SK-N-SH treated with all-trans-retinoic acid at 6 μM for 48 hours (cell line): ENCODE measurements around the gene HMOX1.
A peak's percentile ranks its signal among the peaks of the same experiment; 100 is the strongest.

ENCODE experiments used
- CSDC2 ChIP-seq: fragments of 250-450 bp; sonication (Bioruptor Pico); IDR thresholded peaks from 2 replicates; pipeline ENCODE4 v1.5.0; 2020; ENCODE audit warnings: mild to moderate bottlenecking, moderate library complexity
- ESRRG ChIP-seq: fragments of 250-450 bp; sonication (Bioruptor Pico); IDR thresholded peaks from 2 replicates; pipeline ENCODE4 v1.6.1; 2021; ENCODE audit warnings: mild to moderate bottlenecking
- GLIS3 ChIP-seq: fragments of 250-450 bp; sonication (Bioruptor Pico); IDR thresholded peaks from 2 replicates; pipeline ENCODE4 v1.5.0; 2020; ENCODE audit warnings: mild to moderate bottlenecking, moderate library complexity
- OSR1 ChIP-seq: fragments of 250-450 bp; sonication (Bioruptor Pico); IDR thresholded peaks from 2 replicates; pipeline ENCODE4 v1.8.0; 2022; ENCODE audit warnings: moderate library complexity, mild to moderate bottlenecking, inconsistent platforms
- RARB ChIP-seq: fragments of 250-450 bp; sonication (Bioruptor Pico); IDR thresholded peaks from 2 replicates; pipeline ENCODE4 v1.8.0; 2021; ENCODE audit warnings: mild to moderate bottlenecking, moderate library complexity
- TOX ChIP-seq: fragments of 250-450 bp; sonication (Bioruptor Pico); IDR thresholded peaks from 2 replicates; pipeline ENCODE4 v1.8.0; 2021; ENCODE audit warnings: mild to moderate bottlenecking, moderate library complexity, borderline replicate concordance
- ZFP3 ChIP-seq: fragments of 250-450 bp; sonication (Bioruptor Pico); IDR thresholded peaks from 2 replicates; pipeline ENCODE4 v1.5.0; 2020; ENCODE audit warnings: mild to moderate bottlenecking, moderate library complexity
- ZNF70 ChIP-seq: fragments of 450-650 bp; formaldehyde crosslinking; IDR thresholded peaks from 2 replicates; pipeline ENCODE4 v1.5.0; 2020; ENCODE audit warnings: mild to moderate bottlenecking, moderate library complexity
- TF ChIP-seq, protein P1 (sequence below): fragments of 250-450 bp; sonication (Bioruptor Pico); IDR thresholded peaks from 2 replicates; pipeline ENCODE4 v1.8.0; 2020; ENCODE audit warnings: mild to moderate bottlenecking, moderate library complexity, borderline replicate concordance
- TF ChIP-seq, protein P2 (sequence below): fragments of 250-450 bp; sonication (Bioruptor Pico); IDR thresholded peaks from 2 replicates; pipeline ENCODE4 v1.5.1; 2020; ENCODE audit warnings: low read depth, mild to moderate bottlenecking, moderate library complexity
- TF ChIP-seq, protein P3 (sequence below): fragments of 250-450 bp; sonication (Bioruptor Pico); IDR thresholded peaks from 2 replicates; pipeline ENCODE4 v1.8.0; 2021; ENCODE audit warnings: low read depth, mild to moderate bottlenecking, moderate library complexity, borderline replicate concordance
- TF ChIP-seq, protein P4 (sequence below): fragments of 250-450 bp; sonication (Bioruptor Pico); IDR thresholded peaks from 2 replicates; pipeline ENCODE4 v1.5.1; 2021; ENCODE audit warnings: mild to moderate bottlenecking, moderate library complexity

DNA sequence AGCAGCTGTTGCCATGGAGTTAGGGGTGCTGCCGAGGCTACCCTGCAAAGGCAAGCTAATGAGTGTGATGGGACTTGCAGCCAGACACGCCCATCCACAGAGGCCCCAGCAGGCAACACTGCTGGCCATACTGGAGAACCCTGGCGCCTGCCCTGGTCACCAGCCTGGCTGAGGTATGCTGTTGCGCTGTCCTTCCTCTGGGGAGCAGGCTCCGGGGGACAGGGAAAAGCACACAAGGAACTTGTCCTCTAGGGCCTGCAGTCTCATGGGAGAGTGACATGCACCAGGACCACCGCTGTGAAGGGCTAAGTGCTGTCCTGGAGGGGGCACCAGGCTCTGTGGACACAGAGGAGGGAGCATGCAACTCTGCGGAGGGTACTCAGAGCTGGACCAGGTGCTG, 45.4 kb upstream of the HMOX1 start:
- TF ChIP-seq, protein P1, sequence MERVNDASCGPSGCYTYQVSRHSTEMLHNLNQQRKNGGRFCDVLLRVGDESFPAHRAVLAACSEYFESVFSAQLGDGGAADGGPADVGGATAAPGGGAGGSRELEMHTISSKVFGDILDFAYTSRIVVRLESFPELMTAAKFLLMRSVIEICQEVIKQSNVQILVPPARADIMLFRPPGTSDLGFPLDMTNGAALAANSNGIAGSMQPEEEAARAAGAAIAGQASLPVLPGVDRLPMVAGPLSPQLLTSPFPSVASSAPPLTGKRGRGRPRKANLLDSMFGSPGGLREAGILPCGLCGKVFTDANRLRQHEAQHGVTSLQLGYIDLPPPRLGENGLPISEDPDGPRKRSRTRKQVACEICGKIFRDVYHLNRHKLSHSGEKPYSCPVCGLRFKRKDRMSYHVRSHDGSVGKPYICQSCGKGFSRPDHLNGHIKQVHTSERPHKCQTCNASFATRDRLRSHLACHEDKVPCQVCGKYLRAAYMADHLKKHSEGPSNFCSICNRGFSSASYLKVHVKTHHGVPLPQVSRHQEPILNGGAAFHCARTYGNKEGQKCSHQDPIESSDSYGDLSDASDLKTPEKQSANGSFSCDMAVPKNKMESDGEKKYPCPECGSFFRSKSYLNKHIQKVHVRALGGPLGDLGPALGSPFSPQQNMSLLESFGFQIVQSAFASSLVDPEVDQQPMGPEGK = no peak
- TF ChIP-seq ZFP3 (CRISPR knock-in tag) (no peak), ZNF70 (CRISPR knock-in tag) (0 out of 2 replicates have a peak, but pooled peaks have one; percentile 15), ESRRG (CRISPR knock-in tag) (no peak), RARB (no peak), OSR1 (CRISPR knock-in tag) (no peak), GLIS3 (CRISPR knock-in tag) (no peak), TOX (CRISPR knock-in tag) (no peak), CSDC2 (CRISPR knock-in tag) (no peak)
- TF ChIP-seq, protein P2, sequence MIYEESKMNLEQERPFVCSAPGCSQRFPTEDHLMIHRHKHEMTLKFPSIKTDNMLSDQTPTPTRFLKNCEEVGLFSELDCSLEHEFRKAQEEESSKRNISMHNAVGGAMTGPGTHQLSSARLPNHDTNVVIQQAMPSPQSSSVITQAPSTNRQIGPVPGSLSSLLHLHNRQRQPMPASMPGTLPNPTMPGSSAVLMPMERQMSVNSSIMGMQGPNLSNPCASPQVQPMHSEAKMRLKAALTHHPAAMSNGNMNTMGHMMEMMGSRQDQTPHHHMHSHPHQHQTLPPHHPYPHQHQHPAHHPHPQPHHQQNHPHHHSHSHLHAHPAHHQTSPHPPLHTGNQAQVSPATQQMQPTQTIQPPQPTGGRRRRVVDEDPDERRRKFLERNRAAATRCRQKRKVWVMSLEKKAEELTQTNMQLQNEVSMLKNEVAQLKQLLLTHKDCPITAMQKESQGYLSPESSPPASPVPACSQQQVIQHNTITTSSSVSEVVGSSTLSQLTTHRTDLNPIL (CRISPR knock-in tag) = no peak
- TF ChIP-seq, protein P3, sequence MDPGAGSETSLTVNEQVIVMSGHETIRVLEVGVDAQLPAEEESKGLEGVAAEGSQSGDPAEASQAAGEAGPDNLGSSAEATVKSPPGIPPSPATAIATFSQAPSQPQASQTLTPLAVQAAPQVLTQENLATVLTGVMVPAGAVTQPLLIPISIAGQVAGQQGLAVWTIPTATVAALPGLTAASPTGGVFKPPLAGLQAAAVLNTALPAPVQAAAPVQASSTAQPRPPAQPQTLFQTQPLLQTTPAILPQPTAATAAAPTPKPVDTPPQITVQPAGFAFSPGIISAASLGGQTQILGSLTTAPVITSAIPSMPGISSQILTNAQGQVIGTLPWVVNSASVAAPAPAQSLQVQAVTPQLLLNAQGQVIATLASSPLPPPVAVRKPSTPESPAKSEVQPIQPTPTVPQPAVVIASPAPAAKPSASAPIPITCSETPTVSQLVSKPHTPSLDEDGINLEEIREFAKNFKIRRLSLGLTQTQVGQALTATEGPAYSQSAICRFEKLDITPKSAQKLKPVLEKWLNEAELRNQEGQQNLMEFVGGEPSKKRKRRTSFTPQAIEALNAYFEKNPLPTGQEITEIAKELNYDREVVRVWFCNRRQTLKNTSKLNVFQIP (CRISPR knock-in tag) = no peak
- TF ChIP-seq, protein P4, sequence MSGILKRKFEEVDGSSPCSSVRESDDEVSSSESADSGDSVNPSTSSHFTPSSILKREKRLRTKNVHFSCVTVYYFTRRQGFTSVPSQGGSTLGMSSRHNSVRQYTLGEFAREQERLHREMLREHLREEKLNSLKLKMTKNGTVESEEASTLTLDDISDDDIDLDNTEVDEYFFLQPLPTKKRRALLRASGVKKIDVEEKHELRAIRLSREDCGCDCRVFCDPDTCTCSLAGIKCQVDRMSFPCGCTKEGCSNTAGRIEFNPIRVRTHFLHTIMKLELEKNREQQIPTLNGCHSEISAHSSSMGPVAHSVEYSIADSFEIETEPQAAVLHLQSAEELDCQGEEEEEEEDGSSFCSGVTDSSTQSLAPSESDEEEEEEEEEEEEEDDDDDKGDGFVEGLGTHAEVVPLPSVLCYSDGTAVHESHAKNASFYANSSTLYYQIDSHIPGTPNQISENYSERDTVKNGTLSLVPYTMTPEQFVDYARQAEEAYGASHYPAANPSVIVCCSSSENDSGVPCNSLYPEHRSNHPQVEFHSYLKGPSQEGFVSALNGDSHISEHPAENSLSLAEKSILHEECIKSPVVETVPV (CRISPR knock-in tag) = no peak
